ENCODE data around the gene GBA2. TPM values are rescaled to one million over a fixed set of nuclear protein-coding genes. Genes with fewer than 3 reads are reported as not detected.

Gene GBA2
- polyA plus RNA-seq, 1 of the 3 experiments (the other 2 are of a cell fraction): 71.5 TPM

Small RNA genes within 50 kb of the gene (small RNA-seq; reads per million reads assigned to genes)
- 0 to 3.2 (median 0.06) reads per million in 7 experiments for gene MIR6853

Other genes starting within 250 kb of the GBA2 start
- gene TESK1, start 144.0 kb downstream of the GBA2 start, polyA plus RNA-seq (2012; rRNA removed): 26.0 TPM in 2 replicates
- 2.5 and 2.7 TPM in 2 replicates for gene CD72, start 130.8 kb downstream of the GBA2 start, polyA plus RNA-seq (2012; rRNA removed)
- gene SIT1, start 98.3 kb downstream of the GBA2 start, polyA plus RNA-seq (2012; rRNA removed): not detected in 2 replicates
- 64.9 and 157 TPM in 2 replicates for gene RMRP, start 91.2 kb downstream of the GBA2 start, polyA plus RNA-seq (2012; rRNA removed)
- gene CCDC107, start 90.9 kb downstream of the GBA2 start, polyA plus RNA-seq (2012; rRNA removed): 20.9 and 22.0 TPM in 2 replicates
- 4.9 and 5.2 TPM in 2 replicates for gene ARHGEF39, start 84.0 kb downstream of the GBA2 start, polyA plus RNA-seq (2012; rRNA removed)
- 0.99 and 1.4 TPM in 2 replicates for gene CA9, start 75.3 kb downstream of the GBA2 start, polyA plus RNA-seq (2012; rRNA removed)
- gene TPM2, start 59.3 kb downstream of the GBA2 start, polyA plus RNA-seq (2012; rRNA removed): 589 and 620 TPM in 2 replicates
- gene TLN1, start 17.0 kb downstream of the GBA2 start, polyA plus RNA-seq (2012; rRNA removed): 91.8 and 115 TPM in 2 replicates
- gene CREB3, start 16.6 kb downstream of the GBA2 start, polyA plus RNA-seq (2012; rRNA removed): 33.9 and 38.6 TPM in 2 replicates
- 16.1 and 18.6 TPM in 2 replicates for gene RGP1, start 59 bp upstream of the GBA2 start, polyA plus RNA-seq (2012; rRNA removed)
- 1.2 TPM in 2 replicates for gene MSMP, start 5.0 kb upstream of the GBA2 start, polyA plus RNA-seq (2012; rRNA removed)
- 12.8 and 13.5 TPM in 2 replicates for gene NPR2, start 42.4 kb upstream of the GBA2 start, polyA plus RNA-seq (2012; rRNA removed)
- gene SPAG8, start 63.0 kb upstream of the GBA2 start, polyA plus RNA-seq (2012; rRNA removed): 1.5 and 2.8 TPM in 2 replicates
- 39.9 and 57.2 TPM in 2 replicates for gene HINT2, start 65.8 kb upstream of the GBA2 start, polyA plus RNA-seq (2012; rRNA removed)
- gene FAM221B, start 79.5 kb upstream of the GBA2 start, polyA plus RNA-seq (2012; rRNA removed): not detected in 2 replicates
- gene TMEM8B, start 80.0 kb upstream of the GBA2 start, polyA plus RNA-seq (2012; rRNA removed): 5.3 and 5.8 TPM in 2 replicates
- gene OR13J1, start 121.2 kb upstream of the GBA2 start, polyA plus RNA-seq (2012; rRNA removed): not detected in 2 replicates
- 2.0 and 3.0 TPM in 2 replicates for gene HRCT1, start 157.0 kb upstream of the GBA2 start, polyA plus RNA-seq (2012; rRNA removed)
- gene SPAAR, start 160.3 kb upstream of the GBA2 start, polyA plus RNA-seq (2012; rRNA removed): 0.11 and 0.13 TPM in 2 replicates
- 0.16 TPM in 1 of 2 replicates, not detected in the other for gene OR2S2, start 208.9 kb upstream of the GBA2 start, polyA plus RNA-seq (2012; rRNA removed)

Data from SK-N-SH (cell line).